OCI-LY7 (cell line): ENCODE measurements around the gene TMEM19.

Source experiments
- CTCF ChIP-seq: fragments of 200-600 bp; sonication (generic); conservative IDR thresholded peaks from 2 replicates; pipeline ENCODE4 v1.5.1; 2014; ENCODE audit warnings: mild to moderate bottlenecking, antibody characterized with exemption, low read length, moderate library complexity, mixed read lengths
- EZH2phosphoT487 ChIP-seq: fragments of 200-600 bp; sonication (generic); IDR thresholded peaks from 2 replicates; pipeline ENCODE4 v1.6.1; 2018; ENCODE audit warnings: low read depth, borderline replicate concordance, mild to moderate bottlenecking, mixed run types, antibody characterized with exemption, low read length, moderate library complexity, mixed read lengths

GRCh38 chr12:71645268-71645667 is 40.6 kb upstream of the TMEM19 start:
- TF ChIP-seq CTCF: no peak
- TF ChIP-seq EZH2phosphoT487: no peak
